G401 (cell line): ENCODE measurements around the gene CDH22. TPM values are rescaled to one million over a fixed set of nuclear protein-coding genes. Genes with fewer than 3 reads are reported as not detected.

Experiments used
- DNase-seq: peaks from one replicate; pipeline ENCODE4 v3.0.0-alpha.2; 2015; ENCODE audit warnings: low spot score
- in situ Hi-C: cut with HindIII; loops from 2 replicates; pipeline ENCODE4 v1.10.0; 2016; ENCODE audit warnings: low sequenced_read_pairs, mixed read lengths
- total RNA-seq: library from RNA; depleted of rRNA; stranded (reverse); fragments of >200 nt; shearing (Covaris generic); gene quantifications from 2 replicates; pipeline ENCODE4 v1.2.3, GENCODE V29; 2014

CDH22 gene
- total RNA-seq, 1 experiment from 2014 or later, result not detected

GRCh38 chr20:46190478-46191167, 117.7 kb downstream of the CDH22 start:
- in situ Hi-C loops, result no loop called here
- no peak for DNase-seq

GRCh38 chr20:46188866-46189541, 119.3 kb downstream of the CDH22 start:
- in situ Hi-C loops, result no loop called here
- DNase-seq, result peak; percentile 55

GRCh38 chr20:46186210-46186609, 122.1 kb downstream of the CDH22 start:
- in situ Hi-C loops, result no loop called here

GRCh38 chr20:46185353-46185752, 122.9 kb downstream of the CDH22 start:
- DNase-seq, result no peak
- in situ Hi-C loops, result no loop called here

More at GRCh38 chr20:46186210-46186609, 122.1 kb downstream of the CDH22 start:
- DNase-seq, result no peak

- no peak for DNase-seq
These were observed 124.5 kb downstream of the CDH22 start for GRCh38 chr20:46183768-46184167.

GRCh38 chr20:46182276-46183200, 125.8 kb downstream of the CDH22 start:
- in situ Hi-C loops, result no loop called here
- DNase-seq, result peak; percentile 81

More at GRCh38 chr20:46183768-46184167, 124.5 kb downstream of the CDH22 start:
- in situ Hi-C loops, result no loop called here

- in situ Hi-C loops, result no loop called here
- DNase-seq, result peak; percentile 60
These were observed 128.4 kb downstream of the CDH22 start for GRCh38 chr20:46179862-46180261.

- peak; percentile 94 for DNase-seq
- in situ Hi-C loops, result no loop called here
These were observed 129.4 kb downstream of the CDH22 start for GRCh38 chr20:46178891-46179290.

- DNase-seq, result no peak
These were observed 130.5 kb downstream of the CDH22 start for GRCh38 chr20:46177768-46178167.

GRCh38 chr20:46176739-46177378, 131.4 kb downstream of the CDH22 start:
- no peak for DNase-seq
- in situ Hi-C loops, result no loop called here

More at GRCh38 chr20:46177768-46178167, 130.5 kb downstream of the CDH22 start:
- in situ Hi-C loops, result no loop called here

GRCh38 chr20:46175127-46175494, 133.2 kb downstream of the CDH22 start:
- in situ Hi-C loops, result no loop called here
- DNase-seq, result no peak

- in situ Hi-C loops, result no loop called here
- DNase-seq, result no peak
These were observed 133.7 kb downstream of the CDH22 start for GRCh38 chr20:46174469-46175126.

- in situ Hi-C loops, result no loop called here
- DNase-seq, result no peak
These were observed 134.4 kb downstream of the CDH22 start for GRCh38 chr20:46173652-46174468.

GRCh38 chr20:46172961-46173536, 135.2 kb downstream of the CDH22 start:
- DNase-seq, result no peak
- in situ Hi-C loops, result no loop called here

- in situ Hi-C loops, result no loop called here
- no peak for DNase-seq
These were observed 135.8 kb downstream of the CDH22 start for GRCh38 chr20:46172455-46172854.

- no peak for DNase-seq
- in situ Hi-C loops, result no loop called here
These were observed 136.4 kb downstream of the CDH22 start for GRCh38 chr20:46171909-46172308.

GRCh38 chr20:46171476-46171875, 136.8 kb downstream of the CDH22 start:
- DNase-seq, result no peak
- in situ Hi-C loops, result no loop called here
